Stimulated activated CD8-positive, alpha-beta memory T cell treated with anti-CD3 and anti-CD28 coated beads, Interleukin-4, amount 100 ng/mL, for 24 hours (primary cell): ENCODE measurements around the gene CCR5AS.
A peak's percentile ranks its signal among the peaks of the same experiment; 100 is the strongest.

Source experiments
- DNase-seq: peaks from one replicate; pipeline ENCODE4 v3.0.0-alpha.2; 2020; ENCODE audit warnings: low read depth

CCR5AS gene

DNA sequence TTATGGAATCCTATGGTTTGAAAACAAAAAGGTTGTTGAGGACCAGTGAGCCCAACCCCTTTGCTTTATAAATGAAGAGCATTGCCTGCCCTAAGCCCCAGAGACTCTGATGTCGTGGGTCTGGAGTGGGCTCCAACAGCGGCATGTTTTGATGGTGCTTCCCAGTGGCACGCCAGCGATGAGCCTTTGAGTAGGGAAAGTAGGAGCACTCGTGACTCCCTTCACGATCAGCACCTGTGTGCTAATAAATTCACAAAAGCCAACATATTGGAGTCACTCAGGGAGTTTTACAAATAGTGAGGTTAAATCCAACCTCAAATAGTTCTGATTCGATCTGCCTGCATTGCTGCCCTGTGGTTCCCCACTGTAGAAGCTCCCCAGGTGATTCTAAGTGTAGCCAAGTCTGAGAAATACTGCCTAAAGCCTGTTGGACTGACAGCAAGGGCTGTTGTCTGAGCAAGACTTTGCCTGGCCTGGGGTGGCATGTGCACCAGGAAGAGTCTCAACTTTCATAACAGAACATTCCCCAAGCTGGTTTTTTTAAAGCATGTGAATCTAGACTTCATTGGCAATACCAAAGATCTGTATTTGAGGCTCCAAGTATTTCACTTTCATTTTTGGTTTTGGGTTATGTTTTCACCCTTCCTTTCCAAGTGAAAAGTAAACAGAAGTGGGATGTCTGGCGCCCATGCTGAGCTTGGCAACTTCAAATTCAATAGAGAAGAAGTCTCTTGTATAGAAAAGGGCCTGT, 26.2 kb downstream of the CCR5AS start:
- no peak for DNase-seq

DNA sequence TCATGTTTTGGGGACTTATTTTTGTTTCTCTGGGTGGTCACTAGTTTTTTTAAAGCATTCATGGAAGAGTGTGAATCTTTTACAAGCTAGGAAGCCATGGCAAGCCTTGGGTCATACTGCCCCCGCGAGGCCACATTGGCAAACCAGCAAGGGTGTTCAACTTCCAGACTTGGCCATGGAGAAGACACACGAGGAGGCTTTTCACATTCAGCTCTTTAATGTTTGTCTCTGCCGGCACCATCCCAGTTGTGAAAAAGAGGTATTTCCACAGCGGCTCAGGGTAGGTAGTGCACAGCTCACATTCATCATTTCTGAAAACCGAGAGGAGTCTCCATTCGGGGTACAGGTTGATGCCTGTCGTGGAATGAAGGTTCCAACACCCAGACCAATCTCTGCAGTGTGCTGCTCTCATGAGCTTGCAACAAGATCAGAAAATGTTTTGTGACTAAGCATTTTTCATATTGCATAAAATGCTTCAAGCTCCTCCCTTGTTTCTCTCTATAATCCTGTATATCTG, 28.4 kb downstream of the CCR5AS start:
- peak; percentile 56 for DNase-seq

DNA sequence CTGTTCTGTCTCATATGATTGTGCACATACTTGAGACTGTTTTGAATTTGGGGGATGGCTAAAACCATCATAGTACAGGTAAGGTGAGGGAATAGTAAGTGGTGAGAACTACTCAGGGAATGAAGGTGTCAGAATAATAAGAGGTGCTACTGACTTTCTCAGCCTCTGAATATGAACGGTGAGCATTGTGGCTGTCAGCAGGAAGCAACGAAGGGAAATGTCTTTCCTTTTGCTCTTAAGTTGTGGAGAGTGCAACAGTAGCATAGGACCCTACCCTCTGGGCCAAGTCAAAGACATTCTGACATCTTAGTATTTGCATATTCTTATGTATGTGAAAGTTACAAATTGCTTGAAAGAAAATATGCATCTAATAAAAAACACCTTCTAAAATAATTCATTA, 31.1 kb downstream of the CCR5AS start:
- DNase-seq = no peak

DNA sequence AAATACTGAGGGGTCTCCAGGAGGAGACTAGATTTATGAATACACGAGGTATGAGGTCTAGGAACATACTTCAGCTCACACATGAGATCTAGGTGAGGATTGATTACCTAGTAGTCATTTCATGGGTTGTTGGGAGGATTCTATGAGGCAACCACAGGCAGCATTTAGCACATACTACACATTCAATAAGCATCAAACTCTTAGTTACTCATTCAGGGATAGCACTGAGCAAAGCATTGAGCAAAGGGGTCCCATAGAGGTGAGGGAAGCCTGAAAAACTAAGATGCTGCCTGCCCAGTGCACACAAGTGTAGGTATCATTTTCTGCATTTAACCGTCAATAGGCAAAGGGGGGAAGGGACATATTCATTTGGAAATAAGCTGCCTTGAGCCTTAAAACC, 31.6 kb downstream of the CCR5AS start:
- no peak for DNase-seq

DNA sequence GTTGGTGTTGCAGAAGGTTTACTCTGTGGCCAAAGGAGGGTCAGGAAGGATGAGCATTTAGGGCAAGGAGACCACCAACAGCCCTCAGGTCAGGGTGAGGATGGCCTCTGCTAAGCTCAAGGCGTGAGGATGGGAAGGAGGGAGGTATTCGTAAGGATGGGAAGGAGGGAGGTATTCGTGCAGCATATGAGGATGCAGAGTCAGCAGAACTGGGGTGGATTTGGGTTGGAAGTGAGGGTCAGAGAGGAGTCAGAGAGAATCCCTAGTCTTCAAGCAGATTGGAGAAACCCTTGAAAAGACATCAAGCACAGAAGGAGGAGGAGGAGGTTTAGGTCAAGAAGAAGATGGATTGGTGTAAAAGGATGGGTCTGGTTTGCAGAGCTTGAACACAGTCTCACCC, 32.1 kb downstream of the CCR5AS start:
- DNase-seq = no peak

DNA sequence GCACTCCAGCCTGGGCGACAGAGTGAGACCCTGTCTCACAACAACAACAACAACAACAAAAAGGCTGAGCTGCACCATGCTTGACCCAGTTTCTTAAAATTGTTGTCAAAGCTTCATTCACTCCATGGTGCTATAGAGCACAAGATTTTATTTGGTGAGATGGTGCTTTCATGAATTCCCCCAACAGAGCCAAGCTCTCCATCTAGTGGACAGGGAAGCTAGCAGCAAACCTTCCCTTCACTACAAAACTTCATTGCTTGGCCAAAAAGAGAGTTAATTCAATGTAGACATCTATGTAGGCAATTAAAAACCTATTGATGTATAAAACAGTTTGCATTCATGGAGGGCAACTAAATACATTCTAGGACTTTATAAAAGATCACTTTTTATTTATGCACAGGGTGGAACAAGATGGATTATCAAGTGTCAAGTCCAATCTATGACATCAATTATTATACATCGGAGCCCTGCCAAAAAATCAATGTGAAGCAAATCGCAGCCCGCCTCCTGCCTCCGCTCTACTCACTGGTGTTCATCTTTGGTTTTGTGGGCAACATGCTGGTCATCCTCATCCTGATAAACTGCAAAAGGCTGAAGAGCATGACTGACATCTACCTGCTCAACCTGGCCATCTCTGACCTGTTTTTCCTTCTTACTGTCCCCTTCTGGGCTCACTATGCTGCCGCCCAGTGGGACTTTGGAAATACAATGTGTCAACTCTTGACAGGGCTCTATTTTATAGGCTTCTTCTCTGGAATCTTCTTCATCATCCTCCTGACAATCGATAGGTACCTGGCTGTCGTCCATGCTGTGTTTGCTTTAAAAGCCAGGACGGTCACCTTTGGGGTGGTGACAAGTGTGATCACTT, 34.1 kb downstream of the CCR5AS start:
- no peak for DNase-seq

DNA sequence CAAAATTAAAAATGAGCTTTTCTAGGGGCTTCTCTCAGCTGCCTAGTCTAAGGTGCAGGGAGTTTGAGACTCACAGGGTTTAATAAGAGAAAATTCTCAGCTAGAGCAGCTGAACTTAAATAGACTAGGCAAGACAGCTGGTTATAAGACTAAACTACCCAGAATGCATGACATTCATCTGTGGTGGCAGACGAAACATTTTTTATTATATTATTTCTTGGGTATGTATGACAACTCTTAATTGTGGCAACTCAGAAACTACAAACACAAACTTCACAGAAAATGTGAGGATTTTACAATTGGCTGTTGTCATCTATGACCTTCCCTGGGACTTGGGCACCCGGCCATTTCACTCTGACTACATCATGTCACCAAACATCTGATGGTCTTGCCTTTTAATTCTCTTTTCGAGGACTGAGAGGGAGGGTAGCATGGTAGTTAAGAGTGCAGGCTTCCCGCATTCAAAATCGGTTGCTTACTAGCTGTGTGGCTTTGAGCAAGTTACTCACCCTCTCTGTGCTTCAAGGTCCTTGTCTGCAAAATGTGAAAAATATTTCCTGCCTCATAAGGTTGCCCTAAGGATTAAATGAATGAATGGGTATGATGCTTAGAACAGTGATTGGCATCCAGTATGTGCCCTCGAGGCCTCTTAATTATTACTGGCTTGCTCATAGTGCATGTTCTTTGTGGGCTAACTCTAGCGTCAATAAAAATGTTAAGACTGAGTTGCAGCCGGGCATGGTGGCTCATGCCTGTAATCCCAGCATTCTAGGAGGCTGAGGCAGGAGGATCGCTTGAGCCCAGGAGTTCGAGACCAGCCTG, 35.1 kb downstream of the CCR5AS start:
- no peak for DNase-seq

DNA sequence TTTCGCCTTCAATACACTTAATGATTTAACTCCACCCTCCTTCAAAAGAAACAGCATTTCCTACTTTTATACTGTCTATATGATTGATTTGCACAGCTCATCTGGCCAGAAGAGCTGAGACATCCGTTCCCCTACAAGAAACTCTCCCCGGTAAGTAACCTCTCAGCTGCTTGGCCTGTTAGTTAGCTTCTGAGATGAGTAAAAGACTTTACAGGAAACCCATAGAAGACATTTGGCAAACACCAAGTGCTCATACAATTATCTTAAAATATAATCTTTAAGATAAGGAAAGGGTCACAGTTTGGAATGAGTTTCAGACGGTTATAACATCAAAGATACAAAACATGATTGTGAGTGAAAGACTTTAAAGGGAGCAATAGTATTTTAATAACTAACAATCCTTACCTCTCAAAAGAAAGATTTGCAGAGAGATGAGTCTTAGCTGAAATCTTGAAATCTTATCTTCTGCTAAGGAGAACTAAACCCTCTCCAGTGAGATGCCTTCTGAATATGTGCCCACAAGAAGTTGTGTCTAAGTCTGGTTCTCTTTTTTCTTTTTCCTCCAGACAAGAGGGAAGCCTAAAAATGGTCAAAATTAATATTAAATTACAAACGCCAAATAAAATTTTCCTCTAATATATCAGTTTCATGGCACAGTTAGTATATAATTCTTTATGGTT, 35.9 kb downstream of the CCR5AS start, which contains the start of gene CCR5:
TSS of gene CCR5 (plus strand) at position 108 of the 680 bp plus-strand sequence. CDS start 1,957 bp downstream, outside the sequence.
- DNase-seq = no peak

DNA sequence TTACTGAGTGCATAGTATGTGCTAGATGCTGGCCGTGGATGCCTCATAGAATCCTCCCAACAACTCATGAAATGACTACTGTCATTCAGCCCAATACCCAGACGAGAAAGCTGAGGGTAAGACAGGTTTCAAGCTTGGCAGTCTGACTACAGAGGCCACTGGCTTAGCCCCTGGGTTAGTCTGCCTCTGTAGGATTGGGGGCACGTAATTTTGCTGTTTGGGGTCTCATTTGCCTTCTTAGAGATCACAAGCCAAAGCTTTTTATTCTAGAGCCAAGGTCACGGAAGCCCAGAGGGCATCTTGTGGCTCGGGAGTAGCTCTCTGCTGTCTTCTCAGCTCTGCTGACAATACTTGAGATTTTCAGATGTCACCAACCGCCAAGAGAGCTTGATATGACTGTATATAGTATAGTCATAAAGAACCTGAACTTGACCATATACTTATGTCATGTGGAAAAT, 37.2 kb downstream of the CCR5AS start:
- DNase-seq = no peak

DNA sequence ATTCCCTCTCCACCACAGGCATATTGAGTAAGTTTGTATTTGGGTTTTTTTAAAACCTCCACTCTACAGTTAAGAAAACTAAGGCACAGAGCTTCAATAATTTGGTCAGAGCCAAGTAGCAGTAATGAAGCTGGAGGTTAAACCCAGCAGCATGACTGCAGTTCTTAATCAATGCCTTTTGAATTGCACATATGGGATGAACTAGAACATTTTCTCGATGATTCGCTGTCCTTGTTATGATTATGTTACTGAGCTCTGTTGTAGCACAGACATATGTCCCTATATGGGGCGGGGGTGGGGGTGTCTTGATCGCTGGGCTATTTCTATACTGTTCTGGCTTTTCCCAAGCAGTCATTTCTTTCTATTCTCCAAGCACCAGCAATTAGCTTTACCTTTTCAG, 37.7 kb downstream of the CCR5AS start:
- DNase-seq = no peak

DNA sequence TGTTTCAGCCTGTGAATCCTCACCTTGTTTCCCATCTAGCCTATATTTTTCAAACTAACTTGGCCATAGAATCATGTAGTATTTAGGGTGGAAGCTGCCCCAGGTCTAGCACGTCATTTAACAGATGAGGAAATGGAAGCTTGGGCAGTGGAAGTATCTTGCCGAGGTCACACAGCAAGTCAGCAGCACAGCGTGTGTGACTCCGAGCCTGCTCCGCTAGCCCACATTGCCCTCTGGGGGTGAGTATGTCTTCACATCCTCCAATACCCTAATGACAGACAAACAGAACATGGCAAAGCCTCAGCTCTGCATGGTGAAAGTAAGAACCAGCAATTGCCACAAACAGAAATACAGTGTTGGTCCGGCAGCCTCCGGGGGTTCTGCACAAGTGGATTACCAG, 38.3 kb downstream of the CCR5AS start:
- DNase-seq = peak; percentile 38

DNA sequence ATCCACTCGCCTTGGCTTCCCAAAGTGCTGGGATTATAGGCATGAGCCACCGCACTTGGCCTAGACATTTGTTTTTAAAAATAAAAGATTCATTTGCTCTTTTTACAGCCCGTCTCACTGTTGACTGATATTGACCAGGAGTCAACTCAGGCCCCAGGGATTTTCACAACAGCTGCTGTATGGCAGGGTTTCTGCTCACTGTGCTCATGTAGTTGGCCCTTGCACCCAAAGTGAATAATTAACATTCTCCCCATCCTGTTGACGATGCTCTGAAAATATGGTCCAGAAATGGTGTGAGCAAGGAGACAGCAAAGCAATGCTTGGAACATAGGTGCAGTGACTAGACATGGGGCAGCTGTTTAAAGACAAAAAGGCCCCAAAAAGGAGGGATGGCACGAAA, 39.1 kb downstream of the CCR5AS start:
- DNase-seq = no peak

DNA sequence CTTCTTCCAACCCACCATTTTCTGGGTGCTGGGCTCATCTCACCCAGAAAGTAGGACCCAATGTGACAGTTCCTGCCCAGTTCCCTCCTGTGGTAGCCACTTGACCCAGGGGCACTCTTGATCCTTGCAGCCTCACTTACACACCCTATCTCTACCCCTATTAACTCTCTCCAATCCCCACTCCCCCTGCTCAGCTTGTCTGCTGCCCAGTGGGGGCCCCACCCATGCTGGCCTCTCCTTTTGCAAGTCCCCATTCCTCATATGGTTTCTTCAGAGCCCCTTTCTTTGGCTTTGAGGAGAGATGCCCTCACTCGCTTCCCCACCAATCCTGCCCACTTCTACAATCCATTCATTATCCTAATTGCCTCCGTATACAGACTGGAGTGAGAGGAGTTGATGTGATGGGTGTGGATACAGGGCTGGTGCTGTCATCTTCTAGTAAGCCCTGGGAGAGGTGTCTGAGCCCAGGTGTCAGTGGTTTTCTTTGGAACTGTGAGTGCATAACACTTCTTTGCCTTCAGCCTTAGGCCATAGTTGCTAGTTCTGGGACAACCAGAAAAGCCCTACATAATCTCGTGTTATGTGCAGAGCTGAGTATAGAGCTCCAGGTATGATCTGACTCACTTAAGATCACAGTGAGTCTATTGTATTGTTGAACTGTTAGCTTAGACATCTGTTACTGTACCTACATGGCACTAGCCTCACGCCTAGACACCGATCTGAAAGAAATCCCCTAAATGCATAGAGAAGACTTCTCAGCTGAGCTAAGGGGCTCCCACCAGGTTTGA, 40.9 kb downstream of the CCR5AS start:
- DNase-seq = no peak

DNA sequence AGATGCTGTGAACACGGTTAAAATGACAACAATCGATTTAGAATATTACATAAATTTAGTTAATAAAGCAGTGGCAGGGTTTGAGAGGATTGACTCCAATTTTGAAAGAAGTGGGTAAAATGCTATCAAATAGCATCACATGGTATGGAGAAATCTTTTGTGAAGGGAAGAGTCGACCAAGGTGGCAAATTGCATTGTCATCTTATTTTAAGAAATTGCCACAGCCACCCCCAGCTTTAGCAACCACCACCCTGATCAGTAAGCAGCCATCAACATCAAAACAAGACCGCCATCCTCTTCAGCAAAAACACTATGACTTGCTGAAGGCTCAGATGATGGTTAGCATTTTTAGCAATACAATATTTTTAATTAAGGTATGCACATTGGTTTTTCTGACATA, 41.8 kb downstream of the CCR5AS start:
- no peak for DNase-seq

DNA sequence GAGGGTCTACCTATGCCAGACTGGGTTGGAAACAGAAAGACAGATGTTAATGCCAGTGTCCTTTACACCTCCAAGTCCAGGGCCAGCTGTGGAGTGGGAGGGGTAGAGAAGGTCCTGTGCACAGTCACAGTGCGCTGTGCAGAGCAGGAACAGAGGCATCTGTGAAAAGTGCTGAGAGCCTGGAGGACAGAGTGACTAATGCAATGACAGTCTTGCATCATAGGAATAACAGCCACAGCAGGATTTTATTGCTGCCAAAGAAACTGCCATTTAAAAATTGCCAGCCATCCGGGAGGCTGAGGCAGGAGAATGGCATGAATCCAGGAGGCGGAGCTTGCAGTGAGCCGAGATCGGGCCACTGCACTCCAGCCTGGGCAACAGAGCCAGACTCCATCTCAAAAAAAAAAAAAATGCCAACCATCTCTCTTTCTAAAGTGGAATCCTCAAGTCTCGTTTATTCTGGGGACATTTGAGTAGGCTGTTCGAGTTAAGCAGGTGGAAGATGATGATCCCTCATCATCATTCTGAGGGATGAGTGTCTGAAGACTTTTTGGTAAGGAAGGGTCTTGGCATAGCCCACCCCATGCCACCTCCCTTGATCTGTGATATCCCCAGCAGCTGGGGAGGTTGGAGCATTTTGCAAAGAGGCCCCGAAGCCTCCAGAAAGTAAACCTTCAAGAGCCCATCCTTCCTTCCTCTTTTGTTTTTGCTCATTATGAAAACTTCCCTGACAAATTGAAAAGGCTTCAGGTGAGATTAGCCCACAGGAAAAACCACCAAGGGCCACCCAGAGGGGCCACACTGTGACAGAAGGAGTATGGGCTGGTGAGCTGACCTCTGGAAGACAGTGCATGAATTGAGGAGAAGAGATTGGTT, 45.2 kb downstream of the CCR5AS start:
- DNase-seq = no peak

DNA sequence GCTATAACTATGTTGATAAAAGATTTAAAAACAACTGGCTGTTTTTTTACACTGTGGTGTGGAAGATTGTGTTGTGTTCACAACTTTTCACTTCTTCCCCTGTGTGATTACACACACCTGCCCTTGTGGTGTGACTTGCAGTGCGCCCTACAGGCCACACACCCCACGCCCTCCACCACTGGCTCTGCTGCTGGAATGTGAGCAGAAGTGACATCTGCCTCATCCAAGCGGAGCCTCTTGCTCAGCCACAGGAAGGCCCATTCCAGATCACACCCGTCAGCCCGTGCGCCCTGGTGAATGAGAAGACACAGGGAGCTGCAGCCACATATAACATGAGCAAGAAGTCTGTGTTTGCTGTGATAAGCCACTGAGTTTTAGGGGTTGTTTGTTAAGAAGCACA, 46.0 kb downstream of the CCR5AS start:
- no peak for DNase-seq

DNA sequence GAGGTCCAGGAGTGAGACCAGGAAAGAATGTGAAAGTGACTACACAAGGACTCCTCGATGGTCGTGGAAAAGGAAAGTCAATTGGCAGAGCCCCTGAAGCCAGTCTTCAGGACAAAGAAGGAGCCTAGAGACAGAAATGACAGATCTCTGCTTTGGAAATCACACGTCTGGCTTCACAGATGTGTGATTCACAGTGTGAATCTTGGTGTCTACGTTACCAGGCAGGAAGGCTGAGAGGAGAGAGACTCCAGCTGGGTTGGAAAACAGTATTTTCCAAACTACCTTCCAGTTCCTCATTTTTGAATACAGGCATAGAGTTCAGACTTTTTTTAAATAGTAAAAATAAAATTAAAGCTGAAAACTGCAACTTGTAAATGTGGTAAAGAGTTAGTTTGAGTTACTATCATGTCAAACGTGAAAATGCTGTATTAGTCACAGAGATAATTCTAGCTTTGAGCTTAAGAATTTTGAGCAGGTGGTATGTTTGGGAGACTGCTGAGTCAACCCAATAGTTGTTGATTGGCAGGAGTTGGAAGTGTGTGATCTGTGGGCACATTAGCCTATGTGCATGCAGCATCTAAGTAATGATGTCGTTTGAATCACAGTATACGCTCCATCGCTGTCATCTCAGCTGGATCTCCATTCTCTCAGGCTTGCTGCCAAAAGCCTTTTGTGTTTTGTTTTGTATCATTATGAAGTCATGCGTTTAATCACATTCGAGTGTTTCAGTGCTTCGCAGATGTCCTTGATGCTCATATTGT, 47.0 kb downstream of the CCR5AS start:
- DNase-seq = no peak

DNA sequence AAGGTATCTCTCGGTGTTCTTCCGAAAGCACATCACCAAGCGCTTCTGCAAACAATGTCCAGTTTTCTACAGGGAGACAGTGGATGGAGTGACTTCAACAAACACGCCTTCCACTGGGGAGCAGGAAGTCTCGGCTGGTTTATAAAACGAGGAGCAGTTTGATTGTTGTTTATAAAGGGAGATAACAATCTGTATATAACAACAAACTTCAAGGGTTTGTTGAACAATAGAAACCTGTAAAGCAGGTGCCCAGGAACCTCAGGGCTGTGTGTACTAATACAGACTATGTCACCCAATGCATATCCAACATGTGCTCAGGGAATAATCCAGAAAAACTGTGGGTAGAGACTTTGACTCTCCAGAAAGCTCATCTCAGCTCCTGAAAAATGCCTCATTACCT, 48.4 kb downstream of the CCR5AS start:
- DNase-seq = no peak

DNA sequence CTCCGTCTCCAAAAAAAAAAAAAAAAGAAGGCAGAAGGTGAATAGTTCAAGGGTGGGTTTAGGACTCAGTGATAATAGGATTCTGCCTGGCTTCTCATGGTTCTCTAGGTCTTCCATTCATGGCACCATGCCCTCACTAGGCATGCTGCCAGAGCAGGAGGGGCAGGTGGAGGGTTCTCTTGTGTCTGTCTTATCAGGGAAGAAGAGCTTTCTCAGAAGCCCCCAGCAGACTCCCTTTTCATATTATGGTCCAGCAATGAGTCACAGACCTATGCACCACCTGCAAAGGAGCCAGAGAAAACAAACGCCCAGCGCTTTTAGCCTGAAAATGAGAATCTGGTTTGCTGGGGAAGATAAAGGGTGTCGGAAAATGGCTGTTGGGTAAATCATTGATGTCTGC, 50.0 kb downstream of the CCR5AS start:
- no peak for DNase-seq
